ENCODE data around the gene PRSS8. TPM values are rescaled to one million over a fixed set of nuclear protein-coding genes. Genes with fewer than 3 reads are reported as not detected.

The PRSS8 gene
- total RNA-seq, 1 experiment from 2014 or later = 0.15 TPM

- in situ Hi-C loops (cut with HindIII; ENCODE audit: low pct_unique_long_range_greater_than_20kb, low sequenced_read_pairs) (no loop called here), intact Hi-C loops (cut with micrococcal nuclease; ENCODE audit: unreplicated experiment) (no loop called here)
- TSS peak; percentile 55 for BruUV-seq (replicated peaks)
- Histone ChIP-seq H3K9me3 (ENCODE audit: control insufficient read depth, insufficient read depth, low read depth, low read length) (no peaks in the 10 kb centered on the region), H3K27ac (ENCODE audit: low read length) (peak overlapping the region; percentile 31; the same call in 1 of the 2 replicates), H3K4me1 (ENCODE audit: control insufficient read depth, insufficient read depth, low read length) (peaks cover 16% of the 10 kb centered on the region), H3K36me3 (ENCODE audit: control insufficient read depth, insufficient read depth, low read length) (peaks cover 61% of the 10 kb centered on the region), H3K27me3 (ENCODE audit: control insufficient read depth, insufficient read depth, low read length) (no peaks in the 10 kb centered on the region), H3K4me3 (ENCODE audit: low read depth in 2 of 2, low read length in 2 of 2) (peak overlapping the region; percentile 60 to 99)
- TF ChIP-seq TCF7L2 (IDR thresholded peaks at IDR 0.05; ENCODE audit: low read depth, low read length) = no peak
- TF ChIP-seq CTCF (IDR thresholded peaks at IDR 0.05) = no peak
- no peak; the same call in 1 of the 2 replicates for TF ChIP-seq POLR2AphosphoS5 (IDR thresholded peaks at IDR 0.05; ENCODE audit: low read depth, low read length)
- POLR2A ChIA-PET = interaction anchor here (0.5 to 0.7 kb wide), 4 partner anchors 15 to 300 kb away, joined by 3 to 15 read pairs (median 8); no protein-coding TSS in a partner anchor
- ATAC-seq (no peak), DNase-seq (ENCODE audit: low read depth, low spot score) (no peak)
- CTCF ChIA-PET = no interaction called here
Measured at GRCh38 chr16:31183432-31184428, 48.2 kb upstream of the PRSS8 start.

GRCh38 chr16:31182391-31182790 lies 46.9 kb upstream of the PRSS8 start:
- ATAC-seq (no peak), DNase-seq (ENCODE audit: low read depth, low spot score) (no peak)
- ChIA-PET POLR2A (interaction anchor here (0.7 kb wide), 1 partner anchor 211 kb away, joined by 3 read pairs; no protein-coding TSS in a partner anchor), CTCF (interaction anchor here (0.7 kb wide), 1 partner anchor 277 kb away, joined by 4 read pairs; the partner anchor contains the start of gene ARMC5)
- Histone ChIP-seq H3K36me3 (ENCODE audit: control insufficient read depth, insufficient read depth, low read length) (peaks cover 48% of the 10 kb centered on the region), H3K4me3 (ENCODE audit: low read depth in 2 of 2, low read length in 2 of 2) (peak overlapping the region; percentile 60 to 99), H3K27me3 (ENCODE audit: control insufficient read depth, insufficient read depth, low read length) (no peaks in the 10 kb centered on the region), H3K27ac (ENCODE audit: low read length) (peak overlapping the region; percentile 20; the same call in 1 of the 2 replicates), H3K9me3 (ENCODE audit: control insufficient read depth, insufficient read depth, low read depth, low read length) (no peaks in the 10 kb centered on the region), H3K4me1 (ENCODE audit: control insufficient read depth, insufficient read depth, low read length) (peaks cover 16% of the 10 kb centered on the region)
- no peak for TF ChIP-seq CTCF (IDR thresholded peaks at IDR 0.05)
- TF ChIP-seq POLR2AphosphoS5 (IDR thresholded peaks at IDR 0.05; ENCODE audit: low read depth, low read length) = no peak
- no peak for TF ChIP-seq REST (IDR thresholded peaks at IDR 0.05; ENCODE audit: insufficient read depth in 1 of 2, low read depth in 2 of 2, low read length in 1 of 2)
- TF ChIP-seq SIN3A (IDR thresholded peaks at IDR 0.05; ENCODE audit: borderline replicate concordance, insufficient read depth, low read depth, low read length) = no peak
- TF ChIP-seq TCF7L2 (IDR thresholded peaks at IDR 0.05; ENCODE audit: low read depth, low read length) = no peak
- intact Hi-C loops (cut with micrococcal nuclease; ENCODE audit: unreplicated experiment) (no loop called here), in situ Hi-C loops (cut with HindIII; ENCODE audit: low pct_unique_long_range_greater_than_20kb, low sequenced_read_pairs) (no loop called here)
- no TSS peak for BruUV-seq (replicated peaks)

Data from Panc1 (cell line).